Cerebellar nuclear complex (tissue), 1 donor: Measurements from ENCODE around the gene SAP25.
"Not testable (repeated sequence)": the region's sequence is repeated elsewhere in the genome, so short reads cannot be mapped to it uniquely, and the experiment has no call there.

Experiments used
- DNase-seq, 2 experiments: peaks; one replicate each; lab custom pipeline; 2025; lab: John Stamatoyannopoulos, UW

SAP25 gene

GRCh38 chr7:100575746-100576383, 2.2 kb upstream of the SAP25 start:
- no peak for DNase-seq

DNA sequence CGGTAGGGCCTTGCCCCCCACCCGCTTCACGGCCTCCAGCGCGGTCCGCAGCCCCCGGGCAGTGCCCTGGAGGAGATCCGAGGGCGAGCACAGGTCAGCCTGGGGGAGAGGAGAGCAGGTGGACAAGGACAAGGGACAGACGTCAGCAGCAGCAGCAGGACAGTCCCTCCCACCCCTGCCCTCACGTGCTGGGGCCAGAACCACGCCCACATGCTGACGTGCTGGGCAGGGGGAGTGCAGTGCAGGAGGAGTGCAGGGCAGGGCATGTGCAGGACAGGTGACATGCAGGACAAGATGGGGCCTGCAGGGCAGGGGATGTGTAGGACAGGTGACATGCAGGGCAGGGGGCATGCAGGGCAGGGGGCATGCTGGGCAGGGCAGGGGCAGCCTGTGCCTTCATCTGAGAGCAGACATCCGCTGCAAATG, 1.5 kb upstream of the SAP25 start:
- DNase-seq = no peak

- DNase-seq = no peak
These were observed 884 bp upstream of the SAP25 start for GRCh38 chr7:100574362-100575205.

- DNase-seq = no peak
These were observed 588 bp downstream of the SAP25 start for GRCh38 chr7:100572949-100573675.

DNA sequence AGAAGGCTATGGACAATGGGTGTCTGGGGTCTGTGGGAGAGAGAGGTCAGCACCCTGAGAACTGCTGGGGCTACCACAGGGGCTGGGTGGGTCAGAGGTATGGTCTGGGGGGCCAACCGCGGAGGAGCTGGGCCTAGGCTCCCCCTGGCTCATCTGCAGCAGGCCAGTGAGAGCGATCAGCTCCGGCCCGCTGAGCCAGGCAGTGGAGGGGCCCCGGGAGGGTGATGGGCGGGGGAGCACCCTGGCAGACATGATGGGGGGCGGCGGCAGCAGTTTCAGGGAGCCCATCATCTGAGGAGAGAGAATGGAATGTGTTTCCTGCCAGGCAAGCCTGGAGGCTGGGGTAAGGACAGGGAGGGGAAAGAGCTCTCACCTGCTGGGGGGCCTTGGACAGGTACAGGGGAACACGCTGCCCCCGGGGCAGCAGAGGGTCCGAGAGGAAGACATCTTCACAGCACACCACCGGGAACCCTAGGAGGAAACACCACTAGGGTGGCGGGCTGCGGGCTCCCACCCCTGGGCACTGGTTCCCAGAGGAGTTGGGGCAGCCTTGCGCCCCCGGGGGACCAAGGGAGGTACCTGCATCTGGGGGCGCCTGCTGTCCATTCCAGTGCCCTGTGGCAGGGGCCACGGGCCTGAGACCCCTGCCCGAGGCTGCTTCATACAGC, 1.3 kb downstream of the SAP25 start:
- no peak for DNase-seq

DNA sequence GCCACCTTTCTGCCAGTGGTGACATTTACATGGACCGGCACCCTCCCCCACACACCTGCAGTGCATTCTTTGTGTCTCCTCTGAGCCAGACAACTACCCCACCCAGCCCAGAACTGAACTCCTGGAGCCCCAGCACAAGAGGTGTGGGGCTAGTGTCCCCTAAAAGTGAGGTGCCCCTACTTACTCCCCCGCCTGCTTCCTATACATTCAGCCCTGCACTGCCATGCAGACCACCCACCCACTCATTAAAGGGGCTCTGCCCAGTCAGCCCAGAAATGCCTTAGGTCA, 1.9 kb downstream of the SAP25 start:
- DNase-seq = no peak

DNA sequence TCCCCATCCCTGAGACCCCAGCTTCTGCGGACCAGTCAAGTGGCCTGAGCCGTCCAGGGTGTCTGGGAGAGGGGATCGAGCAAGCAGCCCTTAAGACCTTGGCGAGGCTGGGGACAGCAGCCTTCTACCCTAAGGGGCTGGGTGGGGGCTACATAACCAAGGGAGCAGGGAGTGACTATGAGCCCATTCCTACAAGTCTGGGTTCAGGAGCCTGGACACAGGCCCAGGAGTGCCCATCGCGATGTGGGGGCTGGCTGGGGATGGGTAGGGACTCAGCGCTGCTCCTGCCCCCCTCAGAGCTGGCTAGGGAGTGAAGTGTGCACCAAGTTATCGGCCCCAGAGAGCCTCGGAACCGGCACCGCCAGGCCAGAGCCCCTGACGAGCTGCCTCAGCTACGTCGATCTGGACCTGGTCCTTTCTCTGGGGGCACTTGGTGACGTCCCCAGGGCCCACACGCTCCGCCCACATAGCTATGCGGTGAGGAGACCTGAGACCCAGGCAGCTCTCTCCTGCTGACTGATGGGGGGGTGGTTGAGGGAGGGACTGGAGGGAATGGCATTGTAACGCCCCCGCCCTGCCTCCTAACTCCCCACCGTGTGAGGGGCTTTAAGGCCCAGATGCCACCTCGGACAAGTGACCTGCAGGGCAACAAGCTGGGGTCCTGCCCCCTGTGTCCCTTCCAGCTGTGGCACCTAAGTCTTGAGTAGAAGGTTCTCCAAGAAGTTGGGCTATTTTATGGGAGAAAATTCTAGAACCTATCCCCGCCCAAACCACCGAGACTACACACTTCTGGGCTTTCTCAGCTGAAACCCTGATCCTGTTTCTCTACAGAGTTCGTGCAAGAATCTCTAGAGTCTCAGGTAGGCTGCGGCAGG, 2.5 kb downstream of the SAP25 start:
- DNase-seq = no peak

- DNase-seq = no peak
These were observed 4.5 kb downstream of the SAP25 start for GRCh38 chr7:100568896-100569844.

DNA sequence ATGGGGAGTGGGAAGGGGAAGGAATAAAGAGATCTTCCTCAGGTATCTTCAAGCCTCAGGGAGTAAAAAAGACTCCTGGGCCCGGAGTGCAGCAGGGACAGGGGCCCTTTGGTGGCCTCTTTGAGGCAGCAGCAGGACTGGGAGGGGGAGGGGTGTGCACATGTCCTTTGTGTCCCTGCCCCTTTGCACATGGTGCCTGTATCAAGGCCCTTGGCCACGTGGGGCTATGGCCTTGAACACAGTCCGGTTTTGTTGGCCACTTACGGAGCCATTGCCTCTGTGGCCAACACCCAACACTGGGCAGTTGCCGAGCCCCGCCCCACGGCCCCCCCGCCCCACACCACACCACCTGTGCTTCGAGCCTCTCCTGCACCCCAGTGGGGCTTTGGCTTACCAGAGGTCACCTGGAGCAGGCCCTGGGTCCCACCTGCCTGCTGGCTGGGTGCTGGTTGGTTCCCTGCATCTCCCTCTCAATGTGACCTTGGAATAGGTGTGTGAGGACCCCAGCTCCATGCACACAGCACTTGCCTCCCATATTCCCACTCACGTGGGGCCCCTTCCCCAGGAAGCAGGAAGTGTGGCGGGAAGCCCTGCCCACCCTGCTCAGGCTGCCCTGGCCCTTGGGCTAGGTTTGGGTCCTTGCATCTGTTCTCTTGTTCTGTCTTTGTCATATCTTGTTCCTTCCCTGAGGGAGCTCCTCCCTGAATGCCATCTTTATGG, 5.4 kb downstream of the SAP25 start:
- DNase-seq = no peak

DNA sequence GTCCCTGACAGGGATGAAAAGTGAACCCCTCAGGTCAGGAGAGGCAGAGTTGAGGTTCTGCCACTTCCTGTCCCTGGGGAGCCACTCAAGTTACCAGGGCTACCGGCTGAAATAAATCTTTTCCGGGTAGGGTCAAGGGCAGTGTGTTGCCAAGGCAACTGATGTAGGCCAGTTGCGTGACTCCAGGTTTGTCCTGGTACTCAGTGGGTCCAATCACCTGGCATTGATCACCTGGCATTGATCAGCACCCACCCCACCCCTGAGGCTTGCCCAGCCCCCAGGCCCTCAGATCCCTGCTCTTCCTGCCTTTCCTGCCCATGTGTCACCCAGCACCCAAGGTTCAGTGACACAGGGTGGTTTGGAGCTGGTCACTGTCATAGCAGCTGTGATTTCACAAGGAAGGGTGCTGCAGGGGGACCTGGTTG, 5.9 kb downstream of the SAP25 start:
- DNase-seq = no peak

GRCh38 chr7:100567031-100567730, 6.5 kb downstream of the SAP25 start:
- DNase-seq = no peak

DNA sequence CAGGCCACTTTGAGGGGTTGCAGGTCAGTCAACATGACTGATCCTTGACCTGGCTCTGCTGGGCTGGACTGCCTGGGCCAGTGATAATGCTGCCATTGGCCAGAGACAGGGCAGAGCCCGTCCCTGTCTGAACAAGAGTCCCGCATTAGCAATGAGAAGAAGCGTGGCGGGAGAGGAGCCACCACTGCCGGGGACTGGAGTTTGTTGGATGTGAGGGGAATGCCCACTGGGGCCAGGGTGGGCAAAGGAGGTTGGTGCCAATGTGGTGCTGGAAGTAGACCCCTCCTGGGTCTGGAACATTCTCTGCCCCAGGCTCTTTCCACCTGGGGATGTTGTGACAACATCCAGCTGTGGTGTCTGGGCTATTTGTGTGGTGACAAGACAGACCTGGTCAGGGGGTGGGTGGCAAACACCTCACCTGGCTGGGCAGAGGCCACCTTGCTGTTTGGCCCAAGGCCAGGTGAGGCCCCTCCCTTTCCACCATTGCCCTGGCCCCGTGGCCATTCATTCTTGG, 7.6 kb downstream of the SAP25 start:
- DNase-seq = no peak

DNA sequence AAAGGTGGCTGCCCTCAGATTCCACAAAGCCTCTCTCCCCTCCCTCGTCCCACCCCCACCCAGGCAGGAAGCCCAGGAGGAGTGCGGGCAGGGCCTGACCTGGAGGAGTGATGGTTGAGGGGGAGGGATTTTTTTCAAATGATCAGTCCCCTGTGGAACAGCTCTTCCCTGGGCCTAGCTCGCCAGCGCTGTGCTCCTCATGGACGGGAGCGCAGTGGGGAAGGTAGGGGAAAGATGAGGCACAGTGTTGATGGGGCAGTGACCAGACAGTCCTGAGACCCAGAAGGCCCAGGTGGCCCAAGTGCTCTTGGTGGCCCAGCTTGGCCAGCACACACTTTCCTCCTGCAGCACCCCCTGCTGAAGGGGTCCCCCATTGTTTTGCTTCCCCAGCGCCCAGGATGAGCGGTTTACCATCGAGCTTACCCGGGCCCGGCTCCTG, 8.5 kb downstream of the SAP25 start:
- DNase-seq = no peak

DNA sequence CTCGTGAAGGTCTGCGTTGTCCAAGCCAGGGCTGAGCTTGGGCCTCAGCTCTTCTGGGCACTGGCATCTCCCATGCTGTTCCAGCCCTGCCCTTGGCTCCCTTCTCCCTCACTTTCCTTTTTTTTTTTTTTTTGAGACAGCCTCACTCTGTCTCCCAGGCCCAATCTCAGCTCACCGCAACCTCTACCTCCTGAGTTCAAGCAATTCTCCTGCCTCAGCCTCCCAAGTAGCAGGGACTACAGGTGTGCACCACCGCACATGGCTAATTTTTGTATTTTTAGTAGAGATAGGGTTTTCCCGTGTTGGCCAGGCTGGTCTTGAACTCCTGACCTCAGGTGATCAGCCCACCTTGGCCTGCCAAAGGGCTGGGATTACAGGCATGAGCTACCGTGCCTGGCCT, 9.3 kb downstream of the SAP25 start:
- not testable (repeated sequence) for DNase-seq

DNA sequence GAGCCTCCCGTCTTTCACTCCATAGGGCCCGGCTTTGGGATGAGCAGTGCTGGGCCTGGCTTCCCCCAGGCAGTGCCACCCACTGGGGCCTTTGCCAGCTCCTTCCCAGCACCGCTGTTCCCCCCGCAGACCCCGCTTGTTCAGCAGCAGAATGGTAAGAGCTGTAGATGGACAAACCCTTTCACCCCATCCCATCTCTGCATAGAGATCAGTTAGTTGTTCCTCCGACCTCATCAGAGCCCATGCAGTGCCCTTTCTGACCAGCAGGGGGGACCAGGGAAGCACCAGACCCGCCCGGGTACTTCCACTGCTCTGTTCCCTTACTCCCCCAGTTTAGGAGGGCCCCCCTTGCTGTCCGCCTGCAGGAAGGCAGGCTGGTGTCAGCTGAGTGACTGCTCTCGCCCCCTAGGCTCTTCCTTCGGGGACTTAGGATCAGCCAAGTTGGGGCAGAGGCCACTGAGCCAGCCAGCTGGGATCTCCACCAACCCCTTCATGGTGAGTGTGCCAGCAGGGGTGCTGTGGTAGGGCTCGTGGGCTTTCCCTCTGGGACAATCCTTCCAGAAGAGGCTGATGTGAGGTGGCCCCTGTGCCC, 9.8 kb downstream of the SAP25 start:
- DNase-seq = peak in 1 of 2 experiments; percentile 15

GRCh38 chr7:100563100-100563564, 10.6 kb downstream of the SAP25 start:
- no peak for DNase-seq

DNA sequence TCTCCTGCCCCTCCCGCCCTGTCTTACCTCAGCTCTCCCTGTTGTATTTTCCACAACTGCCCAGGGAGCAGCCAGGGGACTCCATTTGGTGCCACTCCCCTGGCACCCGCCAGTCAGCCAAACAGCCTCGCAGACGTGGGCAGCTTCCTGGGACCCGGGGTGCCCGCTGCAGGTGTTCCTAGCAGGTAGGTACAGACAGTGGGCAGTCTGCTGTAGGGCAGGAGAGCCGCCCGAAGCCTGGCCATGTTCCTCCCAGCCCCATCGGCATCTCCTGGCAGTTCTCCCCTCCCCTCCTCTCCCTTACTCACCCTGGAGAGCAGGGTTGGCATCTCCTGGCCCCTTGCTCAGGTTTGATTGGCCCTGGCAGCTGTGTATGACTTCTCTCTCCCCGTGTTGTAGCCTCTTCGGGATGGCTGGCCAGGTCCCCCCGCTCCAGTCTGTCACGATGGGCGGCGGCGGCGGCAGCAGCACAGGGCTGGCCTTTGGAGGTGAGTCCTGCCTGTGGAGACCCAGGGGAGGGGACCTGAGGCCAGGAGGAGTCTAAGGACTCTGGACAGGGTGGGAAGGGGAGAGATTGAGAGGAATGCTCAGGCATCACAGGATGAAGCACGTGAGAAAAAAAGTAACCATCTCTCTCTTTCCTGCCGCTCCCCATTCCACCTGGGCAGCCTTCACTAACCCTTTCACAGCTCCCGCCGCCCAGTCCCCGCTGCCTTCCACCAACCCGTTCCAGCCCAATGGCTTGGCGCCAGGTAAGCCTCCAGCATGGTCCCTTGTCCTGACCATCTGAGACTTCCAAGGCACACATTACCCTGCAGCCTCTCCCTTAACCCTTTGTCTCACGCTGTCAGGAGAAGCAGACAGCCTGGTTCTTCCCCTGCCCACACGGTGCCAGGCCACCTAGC, 11.3 kb downstream of the SAP25 start:
- DNase-seq = no peak
